CD4-positive, alpha-beta T cell (primary cell): Measurements from ENCODE around the gene KRAS. TPM values are rescaled to one million over a fixed set of nuclear protein-coding genes. Genes with fewer than 3 reads are reported as not detected.

Experiments
- ATAC-seq: fragments of 200-7000 bp; cut with Tn5 transposase; one replicate; pipeline ENCODE4 v1.10.0; 2022; ENCODE audit warnings: mild to moderate bottlenecking; ENCODE audit not compliant: poor library complexity
- CTCF ChIA-PET: fragments of 350-600 bp; sonication (Branson Sonifier 250); formaldehyde crosslinking; loops from one replicate; lab custom pipeline; 2021; ENCODE audit warnings: antibody characterized with exemption, inconsistent platforms; lab: Charles Lee
- POLR2A ChIA-PET: fragments of 350-600 bp; sonication (Branson Sonifier 250); formaldehyde crosslinking; loops from one replicate; lab custom pipeline; 2021; ENCODE audit warnings: antibody characterized with exemption, inconsistent platforms; lab: Charles Lee
- DNase-seq, 14 experiments: peaks; one replicate each; pipeline ENCODE4 v3.0.0-alpha.2; 2013 to 2020; ENCODE audit warnings: mixed read lengths in 2 of 14
- H3K27ac ChIP-seq, 2 donors: one replicate each; pipeline versions ENCODE4 v1.5.1 to v1.7.0; 2013; ENCODE audit warnings: low read length in 2 of 2, low read depth in 1 of 2, mild to moderate bottlenecking in 1 of 2
- H3K27me3 ChIP-seq, 2 experiments: 1 replicate in 1 of 2; 2 replicates in 1 of 2; pipeline versions ENCODE4 v1.6.1 to v1.7.0; 2013; ENCODE audit warnings: low read length in 2 of 2, control low read depth in 1 of 2, mild to moderate bottlenecking in 1 of 2, moderate library complexity in 1 of 2; ENCODE audit not compliant: insufficient read depth in 2 of 2, control insufficient read depth in 1 of 2
- H3K36me3 ChIP-seq: one replicate; pipeline ENCODE4 v1.6.1; 2013; ENCODE audit warnings: low read length, control low read depth; ENCODE audit not compliant: insufficient read depth
- H3K4me1 ChIP-seq: one replicate; pipeline ENCODE4 v1.6.1; 2013; ENCODE audit warnings: low read length, control low read depth; ENCODE audit not compliant: insufficient read depth
- H3K4me3 ChIP-seq: one replicate; pipeline ENCODE4 v1.5.1; 2013; ENCODE audit warnings: mild to moderate bottlenecking, low read length, moderate library complexity
- H3K9me3 ChIP-seq, 2 experiments: 1 replicate in 1 of 2; 2 replicates in 1 of 2; pipeline versions ENCODE4 v1.6.1 to v1.7.0; 2013; ENCODE audit warnings: low read length in 2 of 2, mild to moderate bottlenecking in 2 of 2, control low read depth in 1 of 2, moderate library complexity in 1 of 2; ENCODE audit not compliant: control insufficient read depth in 1 of 2, insufficient read depth in 1 of 2
- H3K27ac Mint-ChIP-seq: one replicate; pipeline ENCODE4 v1.8.0; 2020; ENCODE audit warnings: mixed read lengths
- H3K27me3 Mint-ChIP-seq: one replicate; pipeline ENCODE4 v1.8.0; 2021; ENCODE audit warnings: mixed read lengths
- H3K36me3 Mint-ChIP-seq: one replicate; pipeline ENCODE4 v1.8.0; 2021; ENCODE audit warnings: low read depth, mixed read lengths
- H3K4me1 Mint-ChIP-seq: one replicate; pipeline ENCODE4 v1.8.0; 2021; ENCODE audit warnings: low read depth, mixed read lengths
- H3K4me3 Mint-ChIP-seq: one replicate; pipeline ENCODE4 v1.8.0; 2020; ENCODE audit warnings: mild to moderate bottlenecking, mixed read lengths
- H3K9me3 Mint-ChIP-seq: one replicate; pipeline ENCODE4 v1.8.0; 2020; ENCODE audit warnings: mixed read lengths
- CTCF ChIP-seq: fragments of 200-600 bp; IDR thresholded peaks from one replicate; pipeline ENCODE4 v1.8.0; 2022; ENCODE audit warnings: antibody characterized with exemption, mild to moderate bottlenecking
- intact Hi-C, 2 experiments: fragments of 100-400 bp; cut with DNase I in 1 of 2; cut with micrococcal nuclease in 1 of 2; formaldehyde crosslinking; loops; one replicate each; pipeline versions ENCODE4 v1.15.1 to v1.9.0; 2023 to 2025; cut with DNase I, micrococcal nuclease
- total RNA-seq, 174 experiments: library from RNA in 2 of 174; stranded (reverse) in 2 of 174; gene quantifications; one replicate each; pipeline ENCODE4 v1.2.3 and lab custom pipeline; 2021 to 2026

Gene KRAS
- total RNA-seq, 2 experiments from 2014 or later: 45.0 to 48.7 TPM

GRCh38 chr12:25194722-25195055 lies 56.0 kb downstream of the KRAS start:
- ChIA-PET POLR2A (interaction anchor here (0.6 to 1.9 kb wide), 12 partner anchors 8 to 1638 kb away, joined by 3 to 14 read pairs (median 4); partner anchors contain the start of gene KRAS), CTCF (interaction anchor here (0.9 to 1.7 kb wide), 3 partner anchors 8 to 47 kb away, joined by 3 to 8 read pairs (median 4); no protein-coding TSS in a partner anchor)
- Histone ChIP-seq H3K27me3 (no peaks in the 10 kb centered on the region), H3K27ac (peak overlapping the region; percentile 92 to 96), H3K9me3 (no peaks in the 10 kb centered on the region), H3K4me1 (peaks cover 14% of the 10 kb centered on the region), H3K36me3 (no peaks in the 10 kb centered on the region), H3K4me3 (peak overlapping the region; percentile 90)
- Mint-ChIP-seq H3K4me1 (peaks cover 45% of the 10 kb centered on the region), H3K9me3 (no peaks in the 10 kb centered on the region), H3K4me3 (peak overlapping the region; percentile 98), H3K36me3 (peaks cover 15% of the 10 kb centered on the region), H3K27ac (peak overlapping the region; percentile 98), H3K27me3 (no peaks in the 10 kb centered on the region)
- no peak for ATAC-seq
- no peak for TF ChIP-seq CTCF
- DNase-seq: no peak
- intact Hi-C loops: loop anchor here (1.0 to 5.0 kb wide), 4 partner anchors 37 to 193 kb away; no protein-coding TSS in a partner anchor

- Mint-ChIP-seq H3K27me3 (no peaks in the 10 kb centered on the region), H3K27ac (peak overlapping the region; percentile 98), H3K4me3 (peak overlapping the region; percentile 98), H3K4me1 (peaks cover 42% of the 10 kb centered on the region), H3K36me3 (peaks cover 15% of the 10 kb centered on the region), H3K9me3 (no peaks in the 10 kb centered on the region)
- ChIA-PET POLR2A (interaction anchor here (0.6 to 1.9 kb wide), 7 partner anchors 8 to 183 kb away, joined by 3 to 14 read pairs (median 7); partner anchors contain the start of gene KRAS), CTCF (interaction anchor here (0.9 to 1.7 kb wide), 3 partner anchors 8 to 47 kb away, joined by 3 to 8 read pairs (median 4); no protein-coding TSS in a partner anchor)
- DNase-seq (no peak), ATAC-seq (no peak)
- Histone ChIP-seq H3K9me3 (no peaks in the 10 kb centered on the region), H3K27ac (peak overlapping the region; percentile 92 to 96), H3K27me3 (no peaks in the 10 kb centered on the region), H3K4me1 (peaks cover 14% of the 10 kb centered on the region), H3K36me3 (no peaks in the 10 kb centered on the region), H3K4me3 (peak overlapping the region; percentile 90)
- intact Hi-C loops: loop anchor here in 1 of 2 experiments (5.0 kb wide), 1 partner anchor 37 kb away; no protein-coding TSS in a partner anchor
- TF ChIP-seq CTCF: no peak
Observed at GRCh38 chr12:25194214-25194613, 56.5 kb downstream of the KRAS start.

GRCh38 chr12:25190793-25191192 lies 59.9 kb downstream of the KRAS start:
- DNase-seq: no peak
- peaks cover 11% of the 10 kb centered on the region for H3K4me1 ChIP-seq
- no peak overlapping the region for H3K4me3 ChIP-seq
- no peaks in the 10 kb centered on the region for H3K27me3 Mint-ChIP-seq
- no peak for TF ChIP-seq CTCF
- intact Hi-C loops: loop anchor here in 1 of 2 experiments (5.0 kb wide), 1 partner anchor 33 kb away; no protein-coding TSS in a partner anchor
- H3K27ac ChIP-seq: no peak overlapping the region
- no peak overlapping the region for H3K27ac Mint-ChIP-seq
- ChIA-PET CTCF (no interaction called here), POLR2A (no interaction called here)
- no peak overlapping the region for H3K4me3 Mint-ChIP-seq
- no peaks in the 10 kb centered on the region for H3K27me3 ChIP-seq
- H3K9me3 Mint-ChIP-seq: no peaks in the 10 kb centered on the region
- H3K9me3 ChIP-seq: no peaks in the 10 kb centered on the region
- no peak for ATAC-seq
- H3K36me3 ChIP-seq: no peaks in the 10 kb centered on the region
- peaks cover 10% of the 10 kb centered on the region for H3K36me3 Mint-ChIP-seq
- peaks cover 37% of the 10 kb centered on the region for H3K4me1 Mint-ChIP-seq
